Stimulated activated CD4-positive, alpha-beta T cell treated with anti-CD3 and anti-CD28 coated beads, Interleukin-12 subunit alpha, Interleukin-12 subunit beta, amount 100 ng/mL, for 24 hours (primary cell): ENCODE measurements around the gene TIMM23.
A peak's percentile ranks its signal among the peaks of the same experiment; 100 is the strongest.
"Not testable (repeated sequence)": the region's sequence is repeated elsewhere in the genome, so short reads cannot be mapped to it uniquely, and the experiment has no call there.

Source experiments
- DNase-seq, 2 experiments: peaks; one replicate each; pipeline ENCODE4 v3.0.0-alpha.2; 2020; ENCODE audit warnings: low read depth in 2 of 2

Gene TIMM23

GRCh38 chr10:45972106-45972812 is at the start of gene TIMM23:
Gene TIMM23 (plus strand): TSS chr10:45972489. CDS start chr10:45972625, 136 bp downstream.
- DNase-seq: peak; percentile 81 to 85

DNA sequence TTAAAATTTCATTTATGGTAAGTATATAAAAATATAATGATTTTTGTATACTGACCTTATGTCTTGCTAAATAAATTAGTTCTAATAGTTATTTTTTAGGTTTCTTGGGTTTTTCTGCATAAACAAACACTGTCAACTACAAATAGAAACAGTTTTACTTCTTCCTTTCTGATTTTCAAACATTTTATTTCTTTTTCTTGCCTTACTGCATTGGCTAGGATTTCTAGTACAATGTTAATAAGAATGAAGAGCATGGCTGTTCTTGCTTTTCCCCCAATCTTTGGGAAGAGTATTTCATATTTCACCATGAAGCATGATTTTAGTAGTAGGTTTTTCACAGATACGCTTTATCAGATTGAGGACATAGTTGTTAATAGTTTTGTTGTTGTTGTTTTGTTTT is 45.5 kb upstream of the TIMM23 start:
- DNase-seq: not testable (repeated sequence)

DNA sequence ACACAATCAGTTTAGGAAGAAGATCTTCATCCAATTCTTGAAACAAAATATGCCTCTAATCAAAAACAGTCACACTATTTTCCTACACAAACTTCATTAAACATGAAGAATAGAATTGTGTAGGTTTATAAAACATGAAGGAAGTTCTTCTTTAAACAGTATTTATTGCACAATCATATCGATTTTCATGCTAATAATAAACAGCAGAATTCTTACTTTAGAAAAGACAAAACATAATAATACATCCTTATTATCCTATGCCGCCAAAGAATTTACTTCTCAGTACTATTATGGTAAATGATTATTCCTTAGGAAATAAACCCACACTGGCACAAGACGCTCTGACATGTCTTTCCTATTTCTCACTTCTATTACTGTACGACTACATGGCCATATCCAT is 41.0 kb upstream of the TIMM23 start:
- DNase-seq: not testable (repeated sequence)

DNA sequence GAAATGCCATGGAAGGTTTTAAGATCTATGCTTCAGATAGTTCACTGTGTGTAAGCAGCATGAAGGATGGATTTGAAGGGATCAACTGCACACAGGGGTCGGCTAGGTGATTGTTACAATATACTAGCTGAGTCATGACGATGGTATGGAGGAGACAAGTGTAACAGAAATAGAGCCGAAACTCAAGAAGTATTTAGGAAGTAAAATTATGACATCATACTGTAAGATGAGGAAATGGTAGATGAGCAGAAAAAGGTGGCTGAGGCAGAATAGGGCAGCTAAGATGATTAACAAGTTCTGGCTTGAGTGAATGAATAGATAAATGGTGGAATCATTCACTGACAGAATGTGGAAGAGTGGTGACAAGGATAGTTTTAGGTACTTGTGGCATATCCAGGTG is 37.5 kb upstream of the TIMM23 start:
- DNase-seq: not testable (repeated sequence)

DNA sequence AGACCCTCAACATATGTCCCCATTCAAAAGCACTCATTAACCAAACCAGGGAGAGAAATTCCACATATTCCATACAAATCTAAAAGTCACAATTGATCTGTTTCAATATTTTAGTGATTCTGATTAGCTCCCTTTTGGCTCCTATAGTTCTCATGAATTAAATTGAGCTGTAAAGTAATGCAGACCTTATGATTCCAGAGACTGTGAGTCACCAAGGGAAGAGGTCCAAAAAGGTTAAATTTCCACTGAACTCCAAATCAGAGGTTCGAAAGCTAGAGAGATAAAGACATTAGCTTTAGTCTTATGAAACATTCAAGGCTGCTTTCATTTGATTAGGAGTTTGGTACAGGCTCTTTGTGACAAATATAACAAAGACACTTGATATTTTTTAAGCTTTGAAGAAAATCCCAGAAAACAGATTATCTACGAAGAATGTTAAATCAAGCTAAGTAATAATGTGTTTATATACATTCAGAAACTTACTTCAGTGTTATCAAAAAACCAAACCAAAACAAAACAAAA is 33.1 kb upstream of the TIMM23 start:
- not testable (repeated sequence) for DNase-seq

DNA sequence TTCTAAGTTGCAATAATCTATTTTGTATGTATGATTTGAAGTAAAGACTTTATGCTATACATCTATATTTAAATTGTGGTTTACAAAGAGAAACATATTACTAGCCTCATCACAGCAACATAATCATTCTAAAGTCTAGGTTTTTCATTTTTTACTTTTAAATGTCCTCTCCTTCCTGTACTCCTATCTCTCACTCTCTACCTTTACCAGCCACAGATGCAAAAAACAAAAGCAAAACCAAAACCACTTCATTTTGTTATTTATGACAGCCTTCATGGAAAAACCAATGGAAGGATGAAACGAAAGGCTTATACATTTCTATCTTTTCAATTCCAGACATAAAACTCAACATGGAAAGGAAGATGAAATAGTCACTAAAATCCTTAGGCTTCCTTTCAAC is 31.1 kb upstream of the TIMM23 start:
- DNase-seq: not testable (repeated sequence)

- not testable (repeated sequence) for DNase-seq
These were observed 26.8 kb upstream of the TIMM23 start for GRCh38 chr10:45945476-45945875.

GRCh38 chr10:45947363-45947762 is 24.9 kb upstream of the TIMM23 start:
- not testable (repeated sequence) for DNase-seq

DNA sequence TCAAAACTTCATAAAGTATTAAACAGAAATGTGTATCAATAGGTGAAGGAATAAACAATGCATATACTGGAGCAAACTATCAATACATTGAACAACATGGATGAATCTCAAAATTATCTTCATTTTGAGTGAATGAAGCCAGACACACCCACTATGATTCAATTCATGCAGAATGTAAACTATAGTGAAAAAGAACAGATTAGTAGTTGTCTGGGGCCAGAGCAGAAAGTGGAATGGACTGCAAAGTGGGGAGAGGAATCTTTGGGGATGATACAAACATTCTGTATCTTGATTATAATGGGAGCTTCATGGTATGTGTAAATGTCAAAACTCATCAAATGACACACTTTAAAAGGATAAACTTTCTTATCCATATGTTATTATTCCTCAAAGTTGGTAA is 23.5 kb upstream of the TIMM23 start:
- not testable (repeated sequence) for DNase-seq

DNA sequence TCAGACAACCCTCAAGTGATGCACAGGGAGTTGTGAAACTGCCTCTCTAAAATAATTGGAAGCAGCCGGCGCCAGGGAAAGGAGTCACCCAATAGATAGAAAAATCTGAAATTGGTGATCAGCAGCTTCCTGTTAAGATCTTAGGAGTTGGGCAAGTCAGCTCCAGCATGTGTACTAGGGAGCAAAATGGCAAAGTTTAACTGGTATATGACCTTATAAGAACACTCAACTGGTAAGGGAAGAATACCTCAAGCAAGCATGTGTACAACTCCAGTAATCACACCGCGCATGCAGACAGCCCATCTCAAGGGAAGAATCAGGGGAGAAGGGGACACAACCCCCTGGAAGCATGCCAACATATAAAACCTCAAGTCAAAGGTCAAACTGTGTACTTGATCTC is 17.9 kb upstream of the TIMM23 start:
- not testable (repeated sequence) for DNase-seq

GRCh38 chr10:45956634-45957033 is 15.7 kb upstream of the TIMM23 start:
- DNase-seq: not testable (repeated sequence)

DNA sequence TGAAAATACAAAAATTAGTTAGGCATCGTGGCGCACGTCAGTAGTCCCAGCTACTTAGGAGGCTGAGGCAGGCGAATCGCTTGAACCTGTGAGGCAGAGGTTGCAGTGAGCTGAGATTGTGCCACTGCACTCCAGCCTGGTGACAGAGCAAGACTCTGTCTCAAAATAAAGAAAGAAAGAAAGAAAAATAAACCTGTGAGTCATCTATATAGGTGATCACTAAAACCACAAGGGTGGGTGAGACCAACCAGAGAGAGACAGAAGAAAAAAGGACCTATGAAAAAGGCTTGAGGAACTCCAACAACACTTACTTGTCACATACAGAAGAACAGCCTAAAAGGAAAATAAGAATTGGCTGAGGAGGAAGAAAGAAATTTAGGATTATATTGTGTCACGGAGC is 14.4 kb upstream of the TIMM23 start:
- DNase-seq: not testable (repeated sequence)

DNA sequence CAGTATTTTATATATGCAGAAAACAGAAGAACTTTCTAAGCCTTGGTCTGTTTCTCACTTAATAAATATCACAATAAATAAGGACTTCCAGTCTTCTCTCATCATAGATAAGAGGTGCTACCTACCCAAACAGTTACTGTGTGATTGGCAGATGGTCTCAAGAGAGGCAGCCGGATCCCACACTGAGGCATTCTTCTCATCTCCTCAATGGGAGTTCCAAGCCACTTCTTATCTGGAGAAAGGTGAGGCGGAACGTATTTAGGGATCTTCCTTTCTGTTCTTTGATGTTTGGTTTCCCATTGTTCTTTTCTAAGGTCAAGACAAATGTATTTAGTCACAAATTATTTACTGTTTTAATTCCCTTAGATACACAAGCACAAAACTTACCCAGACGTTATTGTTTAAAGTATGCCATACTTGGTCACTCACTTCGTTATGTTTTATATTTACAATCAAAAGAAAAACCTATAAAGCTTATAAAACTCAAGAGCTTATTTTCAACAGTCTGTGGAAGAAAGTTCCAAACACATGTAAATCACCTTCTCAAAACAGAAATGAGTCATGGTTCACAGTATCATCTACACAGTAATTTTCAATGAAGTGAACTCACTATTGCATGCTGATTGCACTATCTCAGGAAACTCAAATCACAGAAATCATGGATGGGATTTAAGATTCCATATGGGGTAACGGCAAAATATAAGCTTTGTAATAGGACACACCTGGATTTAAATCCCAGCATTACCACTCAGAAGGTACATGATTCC is 9.4 kb upstream of the TIMM23 start:
- DNase-seq: not testable (repeated sequence)

GRCh38 chr10:45971019-45971418 is 1.3 kb upstream of the TIMM23 start:
- DNase-seq: not testable (repeated sequence)

GRCh38 chr10:45971742-45972105 is 565 bp upstream of the TIMM23 start:
- not testable (repeated sequence) for DNase-seq

DNA sequence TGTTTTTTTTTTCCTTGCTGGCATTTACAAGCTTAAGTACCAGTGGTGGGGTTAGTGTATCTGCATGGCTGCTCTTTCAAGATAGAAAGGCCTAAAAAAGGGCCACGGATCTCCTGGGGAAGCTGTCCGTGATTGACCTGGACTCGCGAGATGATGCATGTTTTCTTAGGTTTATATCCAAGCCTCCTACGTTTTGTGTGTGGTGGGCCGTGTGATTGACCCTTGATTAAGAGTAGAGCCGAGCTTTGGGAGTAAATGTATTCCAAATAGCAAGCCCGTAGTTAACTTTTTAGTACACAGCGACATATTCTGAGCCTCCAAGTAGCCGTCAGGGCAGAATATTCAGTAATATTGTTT is 502 bp downstream of the TIMM23 start:
- DNase-seq: not testable (repeated sequence)

DNA sequence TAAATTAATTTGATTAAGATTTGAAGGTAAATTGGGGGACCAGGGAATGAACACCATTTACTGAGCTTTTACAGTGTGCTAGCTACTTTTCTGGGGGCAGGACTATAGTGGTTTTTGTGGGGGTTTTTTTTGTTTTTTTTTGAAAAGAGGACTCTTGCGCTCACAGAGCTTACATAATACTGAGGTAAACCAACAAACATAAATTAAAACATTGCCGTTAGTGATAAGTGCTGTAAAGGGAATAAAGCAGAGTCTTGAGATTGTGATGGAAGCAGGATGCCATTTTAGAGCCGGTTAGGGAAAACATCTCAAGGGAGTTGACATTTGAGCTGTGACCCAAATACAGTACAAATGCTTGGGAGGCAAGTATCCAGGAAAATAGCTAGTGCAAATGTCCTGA is 1.8 kb downstream of the TIMM23 start:
- DNase-seq: not testable (repeated sequence)

DNA sequence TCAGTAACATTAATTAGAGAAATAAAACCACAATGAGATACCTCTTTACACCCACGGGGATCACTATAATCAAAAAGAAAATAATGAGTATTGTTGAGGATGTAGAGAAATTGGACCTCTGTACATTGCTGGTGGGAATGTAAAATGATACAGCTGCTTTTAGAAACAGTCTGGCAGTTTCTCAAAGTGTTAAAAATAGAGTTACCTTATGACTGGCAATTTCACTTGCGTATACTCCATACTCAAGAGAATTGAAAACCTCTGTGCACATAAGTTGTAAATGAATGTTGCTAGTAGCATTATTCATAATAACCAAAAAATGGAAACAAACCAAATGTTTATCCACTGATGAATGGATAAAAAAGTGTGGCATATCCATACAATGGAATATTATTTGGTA is 6.3 kb downstream of the TIMM23 start:
- DNase-seq: not testable (repeated sequence)

DNA sequence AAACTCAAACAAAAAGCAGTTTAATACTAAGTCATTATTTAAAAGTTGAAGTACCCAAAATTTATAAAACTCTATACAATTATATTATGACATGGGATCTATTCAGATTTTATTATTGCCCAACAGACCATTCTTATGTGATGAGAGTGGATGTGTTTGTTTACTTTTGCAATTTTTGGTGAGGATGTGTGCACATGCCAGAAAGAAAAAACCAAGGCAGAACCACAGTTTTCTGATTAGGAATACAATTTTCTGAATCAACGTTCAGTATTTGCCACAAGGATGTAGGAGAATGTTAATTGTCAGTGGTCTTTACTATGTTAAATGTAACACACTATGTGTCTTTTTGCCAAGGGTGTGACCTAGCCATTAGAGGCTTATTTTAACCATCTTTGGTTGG is 9.1 kb downstream of the TIMM23 start:
- DNase-seq: not testable (repeated sequence)

GRCh38 chr10:45983538-45984186 is 11.4 kb downstream of the TIMM23 start:
- DNase-seq: not testable (repeated sequence)

DNA sequence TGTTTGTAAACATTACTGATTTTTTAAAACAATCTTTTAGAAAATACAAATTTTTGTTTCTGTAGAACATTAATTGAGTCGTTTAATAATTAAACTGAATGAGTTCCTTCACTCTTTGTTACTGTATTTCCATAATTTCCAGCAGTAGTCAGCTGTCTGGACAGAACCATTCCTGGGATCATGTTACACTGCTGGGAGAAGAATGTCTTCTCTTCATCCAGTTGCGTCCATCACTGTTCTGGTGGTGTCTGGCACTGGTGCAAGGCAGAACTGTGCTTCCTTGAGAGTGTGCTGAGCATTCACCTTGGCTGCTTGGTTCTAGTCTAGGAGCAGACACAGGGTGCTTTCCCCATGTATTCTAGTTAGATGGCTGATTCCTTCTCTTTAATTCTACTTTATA is 12.2 kb downstream of the TIMM23 start:
- not testable (repeated sequence) for DNase-seq

GRCh38 chr10:45985590-45985989 is 13.3 kb downstream of the TIMM23 start:
- not testable (repeated sequence) for DNase-seq
